HCT116 (cell line): ENCODE results near the gene TBXAS1. TPM values are rescaled to one million over a fixed set of nuclear protein-coding genes. Genes with fewer than 3 reads are reported as not detected.

Experiments used
- ATAC-seq: fragments of 200-7000 bp; cut with Tn5 transposase; 2 replicates; pipeline ENCODE4 v1.9.1; 2020; ENCODE audit warnings: mild to moderate bottlenecking, moderate library complexity
- BruUV-seq: library from RNA; stranded (reverse); fragments of 400-500 nt; replicated peaks from 2 replicates; lab custom pipeline; 2021; lab: Mats Ljungman, UMichigan
- CTCF ChIA-PET: fragments of 300-600 bp; sonication (Branson Sonifier 250); formaldehyde crosslinking; loops from one replicate; lab custom pipeline; 2021; ENCODE audit warnings: antibody characterized with exemption; lab: Charles Lee
- POLR2A ChIA-PET: fragments of 300-600, 350-600 bp; sonication (Branson Sonifier 250); formaldehyde crosslinking; loops from one replicate; lab custom pipeline; 2021; ENCODE audit warnings: antibody characterized with exemption; lab: Charles Lee
- RAD21 ChIA-PET, 2 experiments: fragments of 300-600 bp; sonication (Branson Sonifier 250); formaldehyde crosslinking; loops; one replicate each; lab custom pipeline; 2023; ENCODE audit warnings: low total read pairs in 2 of 2; ENCODE audit not compliant: uncharacterized antibody in 2 of 2, unreplicated experiment in 2 of 2, low non-redundant PET in 1 of 2; lab: Charles Lee
- DNase-seq: peaks from one replicate; pipeline ENCODE4 v3.0.0-alpha.2; 2010; ENCODE audit warnings: low read depth, low spot score
- H2AFZ ChIP-seq: fragments of 200-600 bp; shearing (Covaris generic), sonication (generic); 2 replicates; pipeline ENCODE4 v1.6.1; 2017; ENCODE audit warnings: low read depth, mixed run types, mixed read lengths, antibody characterized with exemption, low read length; ENCODE audit not compliant: poor library complexity, severe bottlenecking
- H3K27ac ChIP-seq: 2 replicates; pipeline ENCODE4 v1.5.1; 2012; ENCODE audit warnings: low read depth, low read length
- H3K27me3 ChIP-seq: fragments of 200-600 bp; sonication (generic); 2 replicates; pipeline ENCODE4 v1.6.1; 2016; ENCODE audit warnings: mixed run types, low read length, mixed read lengths; ENCODE audit not compliant: insufficient read depth
- H3K36me3 ChIP-seq, 2 experiments: fragments of 200-500 bp in 1 of 2; fragments of 200-600 bp in 1 of 2; sonication (Bioruptor generic) in 1 of 2; sonication (generic) in 1 of 2; 2 replicates each; pipeline versions ENCODE4 v1.5.1 to v1.6.1; 2014 to 2016; ENCODE audit warnings: low read length in 2 of 2, inconsistent platforms in 1 of 2, mixed read lengths in 1 of 2, mixed run types in 1 of 2; ENCODE audit not compliant: insufficient read depth in 2 of 2, control insufficient read depth in 1 of 2
- H3K4me1 ChIP-seq, 2 experiments: fragments of 200-600 bp in 1 of 2; sonication (generic) in 1 of 2; 2 replicates each; pipeline versions ENCODE4 v1.5.1 to v1.6.1; 2012 to 2017; ENCODE audit warnings: low read length in 2 of 2, inconsistent platforms in 1 of 2, mild to moderate bottlenecking in 1 of 2, mixed read lengths in 1 of 2, mixed run types in 1 of 2, moderate library complexity in 1 of 2; ENCODE audit not compliant: insufficient read depth in 2 of 2, control insufficient read depth in 1 of 2
- H3K4me2 ChIP-seq: fragments of 200-600 bp; sonication (generic); 2 replicates; pipeline ENCODE4 v1.6.1; 2017; ENCODE audit warnings: mixed run types, low read length, mixed read lengths
- H3K4me3 ChIP-seq, 2 experiments: fragments of 200-600 bp in 1 of 2; sonication (generic) in 1 of 2; replicated peaks in 1 of 2; 2 replicates each; pipeline ENCODE4 v1.5.1; 2011 to 2016; ENCODE audit warnings: low read length in 2 of 2, control low read depth in 1 of 2, low read depth in 1 of 2, mild to moderate bottlenecking in 1 of 2, mixed read lengths in 1 of 2, mixed run types in 1 of 2
- H3K79me2 ChIP-seq: fragments of 200-600 bp; sonication (generic); 2 replicates; pipeline ENCODE4 v1.6.1; 2017; ENCODE audit warnings: mild to moderate bottlenecking, mixed run types, low read length, moderate library complexity, mixed read lengths; ENCODE audit not compliant: insufficient read depth
- H3K9ac ChIP-seq: fragments of 200-600 bp; sonication (generic); 2 replicates; pipeline ENCODE4 v1.6.1; 2016; ENCODE audit warnings: low read length, mixed read lengths
- H3K9me2 ChIP-seq: fragments of 200-600 bp; sonication (generic), shearing (Covaris generic); 2 replicates; pipeline ENCODE4 v1.6.1; 2017; ENCODE audit warnings: mixed run types, mild to moderate bottlenecking, moderate library complexity; ENCODE audit not compliant: insufficient read depth
- H3K9me3 ChIP-seq, 2 experiments: fragments of 200-500 bp in 1 of 2; fragments of 200-600 bp in 1 of 2; sonication (Bioruptor generic) in 1 of 2; sonication (generic) in 1 of 2; 2 replicates each; pipeline ENCODE4 v1.6.1; 2014 to 2017; ENCODE audit warnings: low read length in 2 of 2, mixed read lengths in 2 of 2, inconsistent platforms in 1 of 2, low read depth in 1 of 2, mild to moderate bottlenecking in 1 of 2, mixed run types in 1 of 2, moderate library complexity in 1 of 2; ENCODE audit not compliant: control insufficient read depth in 1 of 2, insufficient read depth in 1 of 2
- H4K20me1 ChIP-seq: fragments of 200-600 bp; sonication (generic), shearing (Covaris generic); 2 replicates; pipeline ENCODE4 v1.6.1; 2017; ENCODE audit warnings: mixed run types, mild to moderate bottlenecking, moderate library complexity; ENCODE audit not compliant: insufficient read depth
- CBX3 ChIP-seq: IDR thresholded peaks from 2 replicates; pipeline ENCODE4 v1.6.1; 2012; ENCODE audit warnings: low read depth
- CEBPB ChIP-seq: IDR thresholded peaks from 2 replicates; pipeline ENCODE4 v1.6.1; 2012; ENCODE audit warnings: low read depth
- CTCF ChIP-seq, 3 experiments: fragments of 200-600 bp in 1 of 3; sonication (generic) in 1 of 3; IDR thresholded peaks in 2 of 3; conservative IDR thresholded peaks in 1 of 3; 2 replicates each; pipeline ENCODE4 v1.5.1; 2012 to 2017; ENCODE audit warnings: low read depth in 2 of 3, low read length in 2 of 3, antibody characterized with exemption in 1 of 3, borderline replicate concordance in 1 of 3, control low read depth in 1 of 3, mild to moderate bottlenecking in 1 of 3, mixed read lengths in 1 of 3, mixed run types in 1 of 3, moderate library complexity in 1 of 3; ENCODE audit not compliant: insufficient read depth in 1 of 3
- EGR1 ChIP-seq: IDR thresholded peaks from 2 replicates; pipeline ENCODE4 v1.6.1; 2012; ENCODE audit warnings: low read depth
- ELF1 ChIP-seq: IDR thresholded peaks from 2 replicates; pipeline ENCODE4 v1.6.1; 2012; ENCODE audit warnings: low read depth, borderline replicate concordance
- EZH2 ChIP-seq: fragments of 200-600 bp; sonication (generic); IDR thresholded peaks from 2 replicates; pipeline ENCODE4 v1.6.1; 2017; ENCODE audit warnings: antibody characterized with exemption, mixed run types
- FOSL1 ChIP-seq: IDR thresholded peaks from 2 replicates; pipeline ENCODE4 v1.6.1; 2012; ENCODE audit warnings: low read depth
- JUND ChIP-seq: IDR thresholded peaks from 2 replicates; pipeline ENCODE4 v1.6.1; 2012
- MAX ChIP-seq: IDR thresholded peaks from 2 replicates; pipeline ENCODE4 v1.6.1; 2012
- POLR2A ChIP-seq: IDR thresholded peaks from 2 replicates; pipeline ENCODE4 v1.7.0; 2011; ENCODE audit warnings: borderline replicate concordance; ENCODE audit not compliant: insufficient read depth, insufficient read length; ENCODE audit errors: extremely low read depth
- RAD21 ChIP-seq: IDR thresholded peaks from 2 replicates; pipeline ENCODE4 v1.6.1; 2012; ENCODE audit warnings: low read depth, mild to moderate bottlenecking
- REST ChIP-seq: IDR thresholded peaks from 2 replicates; pipeline ENCODE4 v1.6.1; 2012; ENCODE audit warnings: low read depth
- SIN3A ChIP-seq: IDR thresholded peaks from 2 replicates; pipeline ENCODE4 v1.6.1; 2012; ENCODE audit warnings: low read depth
- SP1 ChIP-seq: IDR thresholded peaks from 2 replicates; pipeline ENCODE4 v1.6.1; 2012; ENCODE audit warnings: low read depth
- YY1 ChIP-seq: IDR thresholded peaks from 2 replicates; pipeline ENCODE4 v1.6.1; 2011; ENCODE audit warnings: low read length, low read depth, moderate library complexity, mild to moderate bottlenecking; ENCODE audit not compliant: insufficient replicate concordance; ENCODE audit errors: extremely low read depth
- ZBTB33 ChIP-seq: IDR thresholded peaks from 2 replicates; pipeline ENCODE4 v1.6.1; 2011; ENCODE audit warnings: mild to moderate bottlenecking, low read length, moderate library complexity; ENCODE audit not compliant: insufficient replicate concordance; ENCODE audit errors: extremely low read depth
- ZNF274 ChIP-seq: fragments of 200-500 bp; sonication (Bioruptor generic); IDR thresholded peaks from 2 replicates; pipeline ENCODE4 v1.6.1; 2014; ENCODE audit warnings: mild to moderate bottlenecking, low read depth, low read length, inconsistent platforms
- intact Hi-C: fragments of 100-400 bp; cut with micrococcal nuclease; formaldehyde crosslinking; loops from 2 replicates; pipeline ENCODE4 v1.10.0; 2022
- total RNA-seq: library from RNA; stranded (reverse); gene quantifications from one replicate; pipeline ENCODE4 v1.2.1, GENCODE V29; 2021; ENCODE audit not compliant: unreplicated experiment

The TBXAS1 gene
- total RNA-seq, 1 experiment from 2014 or later = 1.4 TPM

GRCh38 chr7:140022582-140023211, 193.6 kb downstream of the TBXAS1 start:
- H3K4me3 ChIP-seq = no peak overlapping the region
- intact Hi-C loops = no loop called here
- ATAC-seq = no peak

More at GRCh38 chr7:140022582-140023211, 193.6 kb downstream of the TBXAS1 start:
- no peaks in the 10 kb centered on the region for H4K20me1 ChIP-seq
- H3K9me3 ChIP-seq = no peaks in the 10 kb centered on the region
- no peaks in the 10 kb centered on the region for H3K9me2 ChIP-seq
- TF ChIP-seq SIN3A (no peak), CEBPB (no peak), SP1 (no peak), YY1 (no peak), ELF1 (no peak), CTCF (IDR thresholded peaks at IDR 0.05 in 2 of 3, conservative IDR thresholded peaks at IDR 0.05 in 1 of 3; ENCODE audit: borderline replicate concordance in 1 of 3, insufficient read depth in 1 of 3, low read depth in 2 of 3, low read length in 2 of 3) (no peak), JUND (no peak), MAX (no peak), EZH2 (no peak), EGR1 (no peak), ZNF274 (no peak), ZBTB33 (no peak), RAD21 (no peak), REST (no peak), POLR2A (no peak), CBX3 (no peak), FOSL1 (no peak)
- H3K27ac ChIP-seq = no peak overlapping the region
- no peak overlapping the region for H3K9ac ChIP-seq
- RAD21 ChIA-PET = no interaction called here
- no peak overlapping the region for H3K4me2 ChIP-seq
- no peaks in the 10 kb centered on the region for H3K27me3 ChIP-seq
- no peak overlapping the region for H2AFZ ChIP-seq
- POLR2A ChIA-PET = no interaction called here
- H3K79me2 ChIP-seq = no peaks in the 10 kb centered on the region
- no TSS peak for BruUV-seq
- no peaks in the 10 kb centered on the region for H3K36me3 ChIP-seq
- H3K4me1 ChIP-seq = no peaks in the 10 kb centered on the region
- CTCF ChIA-PET = interaction anchor here (1.0 kb wide), 1 partner anchor 17 kb away, joined by 3 read pairs; no protein-coding TSS in a partner anchor
- DNase-seq = no peak
